ENCODE measurements around the gene KRT81.
A peak's percentile ranks its signal among the peaks of the same experiment; 100 is the strongest.
"Not testable (repeated sequence)": the region's sequence is repeated elsewhere in the genome, so short reads cannot be mapped to it uniquely, and the experiment has no call there.

The KRT81 gene

GRCh38 chr12:52317468-52318052 lies 26.2 kb upstream of the KRT81 start:
- DNase-seq: no peak

- DNase-seq: no peak
These were observed 25.4 kb upstream of the KRT81 start for GRCh38 chr12:52316701-52317100.

DNA sequence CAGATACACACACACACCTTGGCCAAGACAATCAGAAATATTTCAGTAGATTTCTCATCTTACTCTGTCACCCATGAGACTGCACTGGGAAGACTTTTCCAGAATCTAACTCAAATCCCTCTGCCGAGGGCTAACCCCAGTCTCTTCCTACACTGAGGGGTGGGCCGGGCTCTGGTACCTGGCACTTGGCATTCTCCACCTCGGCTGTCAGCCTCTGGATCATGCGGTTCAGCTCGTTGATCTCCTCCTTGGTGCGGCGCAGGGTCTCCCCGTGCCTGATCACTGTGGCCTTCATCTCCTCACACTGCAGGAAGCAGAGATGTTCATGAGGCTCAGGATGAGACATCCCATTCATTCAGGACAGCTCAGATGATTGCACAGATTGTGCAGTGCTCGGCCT lies 25.0 kb upstream of the KRT81 start:
- no peak for DNase-seq

DNA sequence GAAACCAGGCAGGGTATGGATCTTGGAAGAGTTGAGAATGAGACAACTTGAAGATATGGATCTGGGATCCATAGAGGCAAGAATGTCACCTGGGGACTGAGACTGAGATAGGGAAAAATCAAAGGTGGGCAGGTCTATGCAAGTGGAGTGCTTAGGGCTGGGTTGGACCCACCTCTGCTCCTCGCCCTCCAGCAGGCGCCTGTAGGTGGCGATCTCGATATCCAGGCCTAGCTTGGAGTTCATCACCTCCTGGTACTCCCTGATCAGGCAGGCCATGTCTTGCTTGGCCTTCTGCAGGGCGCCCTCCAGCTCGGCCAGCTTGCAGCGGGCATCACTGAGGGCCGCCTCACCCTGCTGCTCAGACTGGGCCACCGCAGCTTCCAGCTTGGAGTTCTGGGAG lies 24.4 kb upstream of the KRT81 start:
- not testable (repeated sequence) for DNase-seq

GRCh38 chr12:52314511-52314910 lies 23.2 kb upstream of the KRT81 start:
- DNase-seq: no peak

- DNase-seq: no peak
These were observed 22.6 kb upstream of the KRT81 start for GRCh38 chr12:52313926-52314325.

- DNase-seq: no peak
These were observed 22.1 kb upstream of the KRT81 start for GRCh38 chr12:52313461-52313860.

DNA sequence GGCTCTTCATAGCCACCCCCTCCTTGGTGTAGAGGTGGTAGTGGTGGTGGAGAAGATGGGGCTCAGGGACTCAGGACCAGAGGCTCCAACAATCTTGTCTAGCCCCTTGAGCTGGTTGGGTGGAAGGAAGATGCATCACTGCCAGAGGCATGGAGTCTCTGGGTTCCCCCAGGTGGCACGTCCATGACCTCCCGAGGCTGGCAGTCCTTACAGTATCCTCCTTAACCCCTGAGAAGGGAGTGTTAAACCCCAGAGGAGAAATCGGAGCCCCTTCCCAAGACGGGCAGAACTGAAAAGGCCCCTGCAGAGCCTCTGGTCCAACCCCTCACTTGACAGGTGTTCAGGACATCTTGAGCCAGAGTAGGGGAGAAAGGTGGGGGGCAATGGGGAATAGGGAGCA lies 20.8 kb upstream of the KRT81 start:
- DNase-seq: no peak

DNA sequence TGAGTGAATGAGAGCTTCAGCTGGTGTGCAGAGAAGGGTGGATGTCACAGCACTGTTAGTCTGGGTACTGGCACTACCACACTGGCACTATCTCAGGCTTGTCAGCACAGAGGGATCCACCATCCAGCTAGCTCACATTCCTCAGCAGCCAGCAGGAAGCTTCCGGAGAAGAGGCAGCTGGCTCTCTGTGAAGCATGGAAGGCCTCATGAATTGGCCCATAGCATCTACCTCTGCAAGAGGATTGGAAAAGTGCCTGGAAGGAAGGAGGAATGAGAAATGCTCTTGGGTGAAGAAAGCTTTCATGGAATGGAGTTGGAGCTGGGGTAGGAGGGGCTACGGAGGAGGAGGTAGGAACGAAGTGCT lies 19.9 kb upstream of the KRT81 start:
- no peak for DNase-seq

DNA sequence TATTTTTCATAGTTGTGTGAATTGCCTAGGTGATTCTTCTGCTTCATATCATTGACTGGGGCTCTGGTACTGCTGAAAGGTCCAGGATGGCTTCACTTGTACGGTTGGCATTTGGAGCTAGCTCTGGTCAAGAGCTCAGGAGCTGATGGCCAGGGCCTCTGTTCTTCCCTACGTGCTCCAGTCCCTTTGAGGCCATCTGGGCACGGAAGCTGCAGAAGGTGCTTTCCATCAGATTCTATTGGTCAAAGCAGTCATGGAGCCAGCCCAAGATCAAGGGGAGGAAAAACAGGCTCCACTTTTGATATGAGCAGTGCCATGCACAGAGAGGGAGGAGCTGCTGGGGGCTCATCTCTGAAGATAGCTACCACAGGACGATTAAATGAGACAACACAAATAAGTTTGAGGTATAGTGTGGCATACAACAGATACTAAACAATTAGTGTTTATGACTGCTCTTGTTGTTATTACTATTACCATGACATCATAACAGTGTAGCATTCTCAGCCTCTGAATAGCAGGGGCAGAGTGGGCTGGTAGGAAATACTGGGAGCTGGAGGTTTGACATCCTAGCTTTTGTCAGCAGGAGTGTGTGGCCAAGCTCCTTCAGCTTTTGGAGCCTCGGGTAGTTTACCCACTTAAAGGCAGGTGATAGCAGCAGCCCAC lies 19.4 kb upstream of the KRT81 start:
- no peak for DNase-seq

- DNase-seq: no peak
These were observed 17.6 kb upstream of the KRT81 start for GRCh38 chr12:52308806-52309425.

GRCh38 chr12:52307836-52308805 lies 16.8 kb upstream of the KRT81 start:
- DNase-seq: peak; percentile 13

GRCh38 chr12:52306731-52307130 lies 15.4 kb upstream of the KRT81 start:
- DNase-seq: no peak

DNA sequence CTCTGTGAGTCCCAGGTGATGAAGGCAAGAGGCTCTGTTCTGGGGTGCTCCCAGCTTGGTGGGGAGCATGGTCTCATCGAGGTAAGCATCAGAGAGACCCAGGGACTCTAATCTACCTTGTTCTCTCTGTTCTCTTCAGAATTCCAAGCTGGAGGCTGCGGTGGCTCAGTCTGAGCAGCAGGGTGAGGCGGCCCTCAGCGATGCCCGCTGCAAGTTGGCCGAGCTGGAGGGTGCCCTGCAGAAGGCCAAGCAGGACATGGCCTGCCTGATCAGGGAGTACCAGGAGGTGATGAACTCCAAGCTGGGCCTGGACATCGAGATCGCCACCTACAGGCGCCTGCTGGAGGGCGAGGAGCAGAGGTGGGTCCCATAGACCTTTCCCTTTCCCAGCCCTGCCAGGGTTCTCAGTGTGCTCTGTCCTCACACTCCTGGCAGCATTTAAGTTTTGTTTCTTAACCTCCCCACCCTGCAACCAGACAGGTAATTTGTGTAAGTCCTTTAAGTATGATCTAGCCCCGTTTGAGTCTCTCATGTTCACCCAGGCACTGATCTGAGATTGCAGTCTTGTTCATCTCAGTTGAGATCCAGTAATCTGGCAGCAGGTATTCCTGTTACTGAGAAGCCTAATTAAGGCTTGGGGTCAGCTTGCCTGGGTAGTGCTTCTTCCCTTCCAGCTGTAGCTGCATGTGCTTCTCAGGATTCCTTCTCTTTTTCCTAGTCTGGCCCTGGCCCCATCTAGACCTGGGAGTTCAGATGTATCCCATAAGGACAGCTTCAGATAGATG lies 14.8 kb upstream of the KRT81 start:
- no peak for DNase-seq

DNA sequence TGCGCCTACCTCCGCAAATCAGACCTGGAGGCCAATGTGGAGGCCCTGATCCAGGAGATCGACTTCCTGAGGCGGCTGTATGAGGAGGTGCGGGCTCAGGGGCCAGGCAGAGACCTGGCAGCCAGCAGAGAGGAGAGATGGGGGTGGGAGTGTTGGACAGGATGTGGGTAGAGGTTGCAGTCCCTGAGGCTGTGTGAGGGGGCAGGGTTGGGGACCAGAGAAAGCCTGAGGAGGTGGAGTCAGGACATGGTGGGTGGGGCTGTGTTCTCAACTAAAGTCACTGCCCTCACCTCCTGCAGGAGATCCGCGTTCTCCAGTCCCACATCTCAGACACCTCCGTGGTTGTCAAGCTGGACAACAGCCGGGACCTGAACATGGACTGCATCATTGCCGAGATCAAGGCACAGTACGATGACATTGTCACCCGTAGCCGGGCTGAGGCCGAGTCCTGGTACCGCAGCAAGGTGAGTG lies 13.6 kb upstream of the KRT81 start:
- peak; percentile 14 for DNase-seq

- DNase-seq: not testable (repeated sequence)
These were observed 11.0 kb upstream of the KRT81 start for GRCh38 chr12:52302242-52302914.

GRCh38 chr12:52301721-52302120 lies 10.4 kb upstream of the KRT81 start:
- DNase-seq: not testable (repeated sequence)

GRCh38 chr12:52300796-52301691 lies 9.7 kb upstream of the KRT81 start:
- no peak for DNase-seq

- no peak for DNase-seq
These were observed 7.4 kb upstream of the KRT81 start for GRCh38 chr12:52298677-52299190.

DNA sequence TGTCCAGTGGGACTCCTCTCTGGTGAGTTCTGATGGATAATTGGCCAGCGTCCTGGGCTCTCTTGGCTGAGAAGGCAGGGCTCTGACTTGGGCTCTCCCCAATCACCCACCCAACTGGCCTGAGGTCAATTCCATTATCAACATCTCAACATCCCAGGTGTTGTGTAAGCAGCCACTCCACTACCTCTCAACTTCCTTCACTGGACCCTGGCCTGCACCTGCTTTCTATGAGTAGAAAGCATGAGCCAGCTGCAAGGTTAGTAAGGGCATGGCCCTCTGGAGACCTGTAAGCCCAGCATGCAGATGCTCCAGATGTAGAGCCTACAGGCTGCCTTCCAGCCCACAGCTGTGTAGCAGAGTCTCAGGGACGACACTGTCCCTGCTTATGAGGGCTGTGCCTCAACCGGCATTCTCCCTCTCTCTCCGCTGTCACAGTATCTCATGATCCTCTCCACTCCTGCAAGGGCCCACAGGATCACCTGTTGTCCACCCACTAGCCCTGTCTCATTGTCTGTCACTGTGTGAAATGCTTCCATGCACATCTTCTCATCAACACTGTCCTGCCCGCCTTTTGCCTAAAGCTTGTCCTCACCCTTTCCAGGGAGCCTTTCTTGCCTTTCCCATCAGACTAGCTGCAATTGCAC lies 5.4 kb upstream of the KRT81 start:
- no peak for DNase-seq

Measured in CD4-positive, alpha-beta T cell treated with Interleukin-21 for 1 hour (primary cell).